ENCODE measurements around the gene IFI16. TPM values are rescaled to one million over a fixed set of nuclear protein-coding genes. Genes with fewer than 3 reads are reported as not detected.
A peak's percentile ranks its signal among the peaks of the same experiment; 100 is the strongest.
"Not testable (repeated sequence)": the region's sequence is repeated elsewhere in the genome, so short reads cannot be mapped to it uniquely, and the experiment has no call there.

The IFI16 gene
- total and polyA plus RNA-seq, 12 donors: 16.1 to 73.8 (median 23.8) TPM

- Histone ChIP-seq H3K4me1 (peaks cover 0 to 60% (median 24%) of the 10 kb centered on the region in 9 donors), H3K27me3 (no peaks in the 10 kb centered on the region), H3K27ac (peak overlapping the region in 4 of 10 donors; percentile 18 to 96 (median 58)), H3K36me3 (no peaks in the 10 kb centered on the region), H3K9me3 (no peaks in the 10 kb centered on the region), H3K4me3 (no peak overlapping the region)
- no peak for DNase-seq
- ATAC-seq: no peak
- intact Hi-C loops (cut with DNase I): loop anchor here in 1 of 10 donors (10.0 kb wide), 1 partner anchor 1043 kb away; no protein-coding TSS in a partner anchor
- TF ChIP-seq, protein P1, sequence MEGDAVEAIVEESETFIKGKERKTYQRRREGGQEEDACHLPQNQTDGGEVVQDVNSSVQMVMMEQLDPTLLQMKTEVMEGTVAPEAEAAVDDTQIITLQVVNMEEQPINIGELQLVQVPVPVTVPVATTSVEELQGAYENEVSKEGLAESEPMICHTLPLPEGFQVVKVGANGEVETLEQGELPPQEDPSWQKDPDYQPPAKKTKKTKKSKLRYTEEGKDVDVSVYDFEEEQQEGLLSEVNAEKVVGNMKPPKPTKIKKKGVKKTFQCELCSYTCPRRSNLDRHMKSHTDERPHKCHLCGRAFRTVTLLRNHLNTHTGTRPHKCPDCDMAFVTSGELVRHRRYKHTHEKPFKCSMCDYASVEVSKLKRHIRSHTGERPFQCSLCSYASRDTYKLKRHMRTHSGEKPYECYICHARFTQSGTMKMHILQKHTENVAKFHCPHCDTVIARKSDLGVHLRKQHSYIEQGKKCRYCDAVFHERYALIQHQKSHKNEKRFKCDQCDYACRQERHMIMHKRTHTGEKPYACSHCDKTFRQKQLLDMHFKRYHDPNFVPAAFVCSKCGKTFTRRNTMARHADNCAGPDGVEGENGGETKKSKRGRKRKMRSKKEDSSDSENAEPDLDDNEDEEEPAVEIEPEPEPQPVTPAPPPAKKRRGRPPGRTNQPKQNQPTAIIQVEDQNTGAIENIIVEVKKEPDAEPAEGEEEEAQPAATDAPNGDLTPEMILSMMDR (IDR thresholded peaks at IDR 0.05): no peak
These were observed 2.0 kb upstream of the IFI16 start for GRCh38 chr1:159007726-159008125.

DNA sequence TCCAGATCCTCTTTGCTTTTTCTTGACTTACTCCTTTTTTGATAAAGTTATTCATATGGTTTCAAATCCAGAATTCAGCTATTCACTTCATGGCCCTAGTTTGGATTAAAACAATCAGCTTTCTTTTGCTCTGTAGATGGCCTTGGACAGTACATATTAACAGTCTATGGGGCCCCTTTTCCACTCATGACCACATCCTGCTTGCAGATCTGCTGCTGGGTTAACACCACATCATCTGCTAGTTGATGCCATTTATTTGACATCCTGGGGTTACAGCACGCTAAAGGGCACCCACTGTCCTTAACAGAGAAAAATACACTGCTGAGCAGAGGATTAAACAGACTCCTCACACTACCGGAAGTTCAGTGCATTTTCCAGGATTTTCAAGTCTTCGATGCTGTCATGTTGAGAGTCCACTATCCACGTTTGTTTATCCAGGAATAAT lies 941 bp upstream of the IFI16 start:
- intact Hi-C loops (cut with DNase I): loop anchor here in 1 of 10 donors (10.0 kb wide), 1 partner anchor 1044 kb away; no protein-coding TSS in a partner anchor
- Histone ChIP-seq H3K36me3 (peaks cover 0 to 6% (median 0%) of the 10 kb centered on the region in 9 donors), H3K27ac (peak overlapping the region in 9 of 10 donors; percentile 69 to 96 (median 89)), H3K27me3 (no peaks in the 10 kb centered on the region), H3K4me1 (peaks cover under 1 to 69% (median 31%) of the 10 kb centered on the region in 9 donors), H3K4me3 (peak overlapping the region in 3 of 10 donors; percentile 61 to 66 (median 64)), H3K9me3 (no peaks in the 10 kb centered on the region)
- TF ChIP-seq, protein P1 (IDR thresholded peaks at IDR 0.05): no peak
- WGBS, 2 donors: 45 to 52% methylated on average over 4 of the region's 4 CpGs
- peak in 3 of 8 donors; percentile 9 to 17 (median 13) for ATAC-seq
- DNase-seq: no peak

DNA sequence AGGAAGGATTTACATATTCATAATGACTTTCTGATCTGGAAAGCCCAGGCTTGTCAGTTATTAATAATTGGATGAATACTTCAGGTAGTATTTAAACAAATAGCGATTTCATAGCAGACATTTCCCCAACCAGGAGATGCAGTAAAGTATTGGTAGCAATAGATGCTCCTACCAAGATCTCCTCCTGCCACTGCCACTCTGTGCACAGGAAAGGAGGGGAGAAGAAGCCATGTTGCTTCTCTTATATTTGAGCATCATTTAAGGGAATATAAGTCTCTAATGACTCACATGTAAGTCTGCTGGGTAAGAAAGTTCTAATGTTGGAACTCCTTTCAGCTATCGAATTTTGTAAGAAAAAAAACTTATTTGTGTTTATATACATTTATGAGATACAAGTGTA lies 420 bp upstream of the IFI16 start:
- no peaks in the 10 kb centered on the region for H3K27me3 ChIP-seq
- H3K36me3 ChIP-seq: peaks cover 0 to 10% (median 0%) of the 10 kb centered on the region in 9 donors
- TF ChIP-seq, protein P1 (IDR thresholded peaks at IDR 0.05): no peak
- no peak for ATAC-seq
- DNase-seq: no peak
- intact Hi-C loops (cut with DNase I): loop anchor here in 1 of 10 donors (10.0 kb wide), 1 partner anchor 1044 kb away; no protein-coding TSS in a partner anchor
- H3K4me1 ChIP-seq: peaks cover 3 to 74% (median 36%) of the 10 kb centered on the region in 9 donors
- H3K9me3 ChIP-seq: no peaks in the 10 kb centered on the region
- peak overlapping the region in 9 of 10 donors; percentile 42 to 76 (median 61) for H3K4me3 ChIP-seq
- H3K27ac ChIP-seq: peak overlapping the region; percentile 69 to 96 (median 86)
- 57 to 65% methylated on average over 2 of the region's 2 CpGs for WGBS, 2 donors

- intact Hi-C loops (cut with DNase I): loop anchor here in 1 of 10 donors (5.0 kb wide), 1 partner anchor 42 kb away; no protein-coding TSS in a partner anchor
- no peaks in the 10 kb centered on the region for H3K9me3 ChIP-seq
- no peaks in the 10 kb centered on the region for H3K27me3 ChIP-seq
- H3K4me3 ChIP-seq: peak overlapping the region; percentile 39 to 76 (median 59)
- TF ChIP-seq, protein P1 (IDR thresholded peaks at IDR 0.05): no peak
- ATAC-seq (no peak), DNase-seq (no peak)
- H3K36me3 ChIP-seq: peaks cover 0 to 22% (median 0%) of the 10 kb centered on the region in 9 donors
- peaks cover 0 to 75% (median 34%) of the 10 kb centered on the region in 9 donors for H3K4me1 ChIP-seq
- WGBS, 2 donors: 31 to 40% methylated on average over 5 of the region's 5 CpGs
- H3K27ac ChIP-seq: peak overlapping the region; percentile 69 to 96 (median 86)
These were observed 684 bp downstream of the IFI16 start for GRCh38 chr1:159010391-159010790.

GRCh38 chr1:159011001-159011400 lies 1.3 kb downstream of the IFI16 start:
- Histone ChIP-seq H3K4me1 (peaks cover 0 to 75% (median 39%) of the 10 kb centered on the region in 9 donors), H3K27ac (peak overlapping the region in 9 of 10 donors; percentile 69 to 96 (median 89)), H3K4me3 (peak overlapping the region; percentile 39 to 76 (median 59)), H3K36me3 (peaks cover 0 to 27% (median 0%) of the 10 kb centered on the region in 9 donors)
- not testable (repeated sequence) for DNase-seq, H3K27me3 ChIP-seq, H3K9me3 ChIP-seq, ATAC-seq
- intact Hi-C loops (cut with DNase I): loop anchor here in 1 of 10 donors (5.0 kb wide), 1 partner anchor 41 kb away; no protein-coding TSS in a partner anchor
- 30 to 58% methylated on average over 9 of the region's 9 CpGs for WGBS, 2 donors

Measured in heart right ventricle (tissue), 16 donors.